BE2C (cell line): ENCODE results near the gene YWHAH. TPM values are rescaled to one million over a fixed set of nuclear protein-coding genes. Genes with fewer than 3 reads are reported as not detected.

ENCODE experiments used
- DNase-seq: peaks from one replicate; pipeline ENCODE4 v3.0.0-alpha.2; 2020
- H3K27me3 ChIP-seq: fragments of 250-450 bp; sonication (Bioruptor Pico); 2 replicates; pipeline ENCODE4 v1.5.1; 2020; ENCODE audit warnings: mild to moderate bottlenecking
- H3K36me3 ChIP-seq: fragments of 250-450 bp; sonication (Bioruptor Pico); 2 replicates; pipeline ENCODE4 v1.5.1; 2020; ENCODE audit warnings: mild to moderate bottlenecking
- H3K4me1 ChIP-seq: fragments of 250-450 bp; sonication (Bioruptor Pico); 2 replicates; pipeline ENCODE4 v1.5.1; 2020
- H3K4me3 ChIP-seq: 2 replicates; pipeline ENCODE4 v1.5.1; 2011; ENCODE audit warnings: low read depth, low read length
- H3K9me3 ChIP-seq: fragments of 250-450 bp; sonication (Bioruptor Pico); 2 replicates; pipeline ENCODE4 v1.5.1; 2020
- CTCF ChIP-seq: IDR thresholded peaks from 2 replicates; pipeline ENCODE4 v1.5.1; 2012; ENCODE audit warnings: mild to moderate bottlenecking, low read depth, low read length
- polyA plus RNA-seq: library from polyadenylated mRNA; unstranded; fragments of >200 nt; gene quantifications from one replicate; pipeline ENCODE4 v1.2.1, GENCODE V29; 2012; ENCODE audit warnings: low read depth, missing spikeins; ENCODE audit not compliant: insufficient read length, insufficient read depth

The YWHAH gene
- 249 TPM for polyA plus RNA-seq

GRCh38 chr22:31943978-31944699 lies at the start of gene YWHAH:
Gene YWHAH (plus strand): TSS chr22:31944535. CDS start chr22:31944734, 199 bp downstream.
- Histone ChIP-seq H3K4me3 (peak within 1 kb of the TSS; percentile 98), H3K36me3 (peaks cover 34% of the 10 kb centered on the region), H3K9me3 (no peaks in the 10 kb centered on the region), H3K4me1 (peaks cover 3% of the 10 kb centered on the region), H3K27me3 (no peaks in the 10 kb centered on the region)
- TF ChIP-seq CTCF = no peak
- peak; percentile 98 for DNase-seq

DNA sequence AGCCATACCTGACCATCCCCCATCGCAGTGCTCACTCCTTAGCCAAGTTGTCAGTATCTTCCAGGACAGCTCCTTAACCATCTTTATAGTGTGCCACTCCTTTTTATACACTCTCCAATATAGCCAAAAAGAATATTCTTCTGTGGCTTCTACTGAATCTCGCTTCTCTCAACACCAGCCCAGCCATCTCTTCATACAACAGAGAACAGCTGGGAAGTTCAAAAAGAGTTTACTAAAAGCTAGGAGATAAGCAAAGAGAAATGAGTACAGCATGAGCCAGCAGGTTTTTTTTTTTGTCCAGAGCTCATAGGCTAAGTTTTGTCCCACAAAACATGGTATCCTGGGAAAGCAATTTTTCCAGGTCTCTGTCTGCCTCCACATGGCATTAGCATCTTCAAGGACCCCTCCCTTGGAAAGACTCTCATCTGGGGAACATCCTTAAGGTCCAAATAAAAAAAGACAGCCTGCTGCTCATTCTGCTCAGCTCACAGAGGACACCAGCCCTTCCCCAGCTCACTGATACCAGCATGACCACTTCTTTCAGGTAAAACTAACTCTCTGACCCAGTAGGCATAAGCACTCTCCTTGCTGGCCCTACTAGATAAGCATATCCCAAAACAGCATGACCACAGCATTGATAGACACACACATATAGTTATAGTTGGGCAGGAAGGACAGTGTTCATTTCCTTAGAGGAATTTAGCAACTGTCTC lies 48.8 kb upstream of the YWHAH start:
- Histone ChIP-seq H3K27me3 (no peaks in the 10 kb centered on the region), H3K36me3 (no peaks in the 10 kb centered on the region), H3K9me3 (no peaks in the 10 kb centered on the region), H3K4me1 (peaks cover 7% of the 10 kb centered on the region), H3K4me3 (no peak overlapping the region)
- TF ChIP-seq CTCF = no peak
- DNase-seq = no peak

DNA sequence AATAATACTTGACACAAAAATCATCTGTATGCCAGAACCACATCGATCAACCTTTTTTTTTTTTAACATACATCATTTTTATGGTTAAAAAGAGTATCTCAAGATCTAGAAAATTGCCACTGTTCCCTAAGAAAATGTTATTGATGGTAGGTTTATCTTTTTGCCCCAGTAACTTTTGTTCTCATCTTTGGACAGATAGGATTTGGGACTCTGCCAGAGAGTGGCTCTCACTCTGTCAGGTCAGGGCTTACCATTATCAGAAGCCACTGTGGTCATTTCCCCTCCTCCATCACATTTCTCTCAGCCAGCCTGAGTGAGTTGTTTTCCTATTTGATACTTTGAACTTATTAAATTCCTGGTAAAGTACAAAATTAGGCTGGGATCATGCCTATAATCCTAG lies 47.9 kb upstream of the YWHAH start:
- peaks cover 6% of the 10 kb centered on the region; the same call in 1 of the 2 replicates for H3K4me1 ChIP-seq
- no peak for TF ChIP-seq CTCF
- H3K4me3 ChIP-seq = no peak overlapping the region
- DNase-seq = no peak
- H3K36me3 ChIP-seq = no peaks in the 10 kb centered on the region
- H3K27me3 ChIP-seq = no peaks in the 10 kb centered on the region
- H3K9me3 ChIP-seq = no peaks in the 10 kb centered on the region

GRCh38 chr22:31897842-31898805 lies 46.2 kb upstream of the YWHAH start:
- H3K4me1 ChIP-seq = peaks cover 8% of the 10 kb centered on the region; the same call in 1 of the 2 replicates
- no peaks in the 10 kb centered on the region for H3K27me3 ChIP-seq
- no peak overlapping the region for H3K4me3 ChIP-seq
- TF ChIP-seq CTCF = no peak
- no peaks in the 10 kb centered on the region for H3K9me3 ChIP-seq
- no peak for DNase-seq
- no peaks in the 10 kb centered on the region for H3K36me3 ChIP-seq

DNA sequence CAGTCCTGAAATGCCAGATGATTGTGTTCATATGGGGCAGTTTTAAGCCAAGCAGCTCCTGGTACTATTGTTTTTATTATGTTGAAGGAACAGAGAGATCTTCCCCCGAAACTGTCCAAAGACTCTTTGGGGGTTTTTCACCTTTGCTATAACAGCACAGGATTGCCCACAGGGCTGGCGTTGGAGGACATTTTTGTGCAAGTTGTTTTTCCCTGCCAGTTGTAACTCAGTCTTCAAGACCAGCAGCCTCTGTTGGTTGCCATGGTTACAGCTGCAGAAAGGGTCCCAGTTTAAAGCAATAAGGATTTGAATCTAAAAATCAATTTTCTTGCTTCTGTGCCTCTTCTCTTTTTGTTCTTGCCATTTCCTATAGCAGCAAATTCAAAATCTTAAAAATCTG lies 45.4 kb upstream of the YWHAH start:
- DNase-seq = no peak
- Histone ChIP-seq H3K36me3 (no peaks in the 10 kb centered on the region), H3K27me3 (no peaks in the 10 kb centered on the region), H3K4me1 (peaks cover 8% of the 10 kb centered on the region; the same call in 1 of the 2 replicates), H3K9me3 (no peaks in the 10 kb centered on the region), H3K4me3 (no peak overlapping the region)
- TF ChIP-seq CTCF = no peak
